CD4-positive, CD25-positive, alpha-beta regulatory T cell (primary cell): ENCODE data around the gene NRP1. TPM values are rescaled to one million over a fixed set of nuclear protein-coding genes. Genes with fewer than 3 reads are reported as not detected.

Experiments used
- ATAC-seq, 2 donors: fragments of 150-1000 bp; cut with Tn5 transposase; one replicate each; pipeline ENCODE4 v1.10.0; 2021; ENCODE audit warnings: low read depth in 2 of 2, moderate number of reproducible peaks in 2 of 2, moderate library complexity in 1 of 2
- DNase-seq, 3 donors: peaks; one replicate each; pipeline versions ENCODE4 v3.0.0 to v3.0.0-alpha.2; 2012 to 2022; ENCODE audit warnings: mixed read lengths in 1 of 3
- H3K27ac ChIP-seq: one replicate; pipeline ENCODE4 v1.7.0; 2013; ENCODE audit warnings: mild to moderate bottlenecking, low read length; ENCODE audit not compliant: insufficient read depth, poor library complexity, severe bottlenecking
- H3K27me3 ChIP-seq: one replicate; pipeline ENCODE4 v1.7.0; 2013; ENCODE audit warnings: low read length; ENCODE audit not compliant: control insufficient read depth, insufficient read depth
- H3K36me3 ChIP-seq: one replicate; pipeline ENCODE4 v1.7.0; 2013; ENCODE audit warnings: mild to moderate bottlenecking, low read length, moderate library complexity; ENCODE audit not compliant: control insufficient read depth, insufficient read depth
- H3K4me1 ChIP-seq: 2 replicates; pipeline ENCODE4 v1.7.0; 2013; ENCODE audit warnings: mild to moderate bottlenecking, low read length; ENCODE audit not compliant: insufficient read depth, control insufficient read depth, poor library complexity, severe bottlenecking
- H3K4me3 ChIP-seq: one replicate; pipeline ENCODE4 v1.7.0; 2013; ENCODE audit warnings: low read depth, mild to moderate bottlenecking, low read length, moderate library complexity
- H3K9me3 ChIP-seq, 2 experiments: 1 replicate in 1 of 2; 2 replicates in 1 of 2; pipeline ENCODE4 v1.7.0; 2013; ENCODE audit warnings: low read length in 2 of 2, mild to moderate bottlenecking in 1 of 2, moderate library complexity in 1 of 2; ENCODE audit not compliant: control insufficient read depth in 2 of 2
- H3K27ac Mint-ChIP-seq, 3 donors: one replicate each; pipeline ENCODE4 v1.8.0; 2020 to 2022; ENCODE audit warnings: mild to moderate bottlenecking in 3 of 3, mixed read lengths in 3 of 3, moderate library complexity in 2 of 3
- H3K27me3 Mint-ChIP-seq: one replicate; pipeline ENCODE4 v1.8.0; 2022; ENCODE audit warnings: mild to moderate bottlenecking, mixed read lengths
- H3K36me3 Mint-ChIP-seq: one replicate; pipeline ENCODE4 v1.8.0; 2020; ENCODE audit warnings: mixed read lengths
- H3K4me1 Mint-ChIP-seq, 4 donors: one replicate each; pipeline ENCODE4 v1.8.0; 2020 to 2022; ENCODE audit warnings: mixed read lengths in 4 of 4, mild to moderate bottlenecking in 1 of 4
- H3K4me3 Mint-ChIP-seq, 4 donors: one replicate each; pipeline ENCODE4 v1.8.0; 2020 to 2022; ENCODE audit warnings: mild to moderate bottlenecking in 4 of 4, mixed read lengths in 4 of 4, moderate library complexity in 3 of 4
- H3K9me3 Mint-ChIP-seq, 7 donors: one replicate each; pipeline ENCODE4 v1.8.0; 2020 to 2022; ENCODE audit warnings: mixed read lengths in 7 of 7, mild to moderate bottlenecking in 3 of 7, moderate library complexity in 2 of 7
- polyA plus RNA-seq, 4 donors: library from polyadenylated mRNA; unstranded; fragments of 300-500 nt; fragmentation: Illumina TruSeq; gene quantifications; one replicate each; pipeline ENCODE4 v1.2.3, GENCODE V29; 2021
- total RNA-seq: library from RNA; stranded (reverse); gene quantifications from one replicate; pipeline ENCODE4 v1.2.3, GENCODE V29; 2022

The NRP1 gene
- total and polyA plus RNA-seq, 5 donors from 2014 or later: 0.05 TPM; not detected in 4

- H3K4me3 ChIP-seq: no peak overlapping the region
- H3K9me3 Mint-ChIP-seq: peaks cover 0 to 3% (median 0%) of the 10 kb centered on the region in 7 donors
- peaks cover 68% of the 10 kb centered on the region for H3K27me3 Mint-ChIP-seq
Measured at GRCh38 chr10:33335551-33335800, 1.0 kb upstream of the NRP1 start.

GRCh38 chr10:33334805-33335550 is 511 bp upstream of the NRP1 start:
- peaks cover 36% of the 10 kb centered on the region for H3K4me1 ChIP-seq
- H3K27ac ChIP-seq: no peak overlapping the region
- Mint-ChIP-seq H3K27ac (no peak overlapping the region), H3K36me3 (no peaks in the 10 kb centered on the region), H3K4me1 (peaks cover 6 to 23% (median 15%) of the 10 kb centered on the region in 4 donors), H3K4me3 (peak overlapping the region in 2 of 4 donors; percentile 50 to 59), H3K27me3 (peaks cover 72% of the 10 kb centered on the region), H3K9me3 (peaks cover 0 to 3% (median 0%) of the 10 kb centered on the region in 7 donors)
- peaks cover 47% of the 10 kb centered on the region for H3K27me3 ChIP-seq
- ATAC-seq (peak in 1 of 2 donors; percentile 19), DNase-seq (peak in 2 of 3 donors; percentile 4 to 17)
- H3K9me3 ChIP-seq: no peaks in the 10 kb centered on the region
- no peak overlapping the region for H3K4me3 ChIP-seq
- H3K36me3 ChIP-seq: no peaks in the 10 kb centered on the region

More at GRCh38 chr10:33335551-33335800, 1.0 kb upstream of the NRP1 start:
- Histone ChIP-seq H3K9me3 (no peaks in the 10 kb centered on the region), H3K27ac (no peak overlapping the region), H3K4me1 (peaks cover 36% of the 10 kb centered on the region), H3K27me3 (peaks cover 47% of the 10 kb centered on the region), H3K36me3 (no peaks in the 10 kb centered on the region)
- no peak for DNase-seq
- H3K4me1 Mint-ChIP-seq: peaks cover 6 to 23% (median 14%) of the 10 kb centered on the region in 4 donors
- no peak overlapping the region for H3K27ac Mint-ChIP-seq
- no peak overlapping the region for H3K4me3 Mint-ChIP-seq
- no peaks in the 10 kb centered on the region for H3K36me3 Mint-ChIP-seq
- ATAC-seq: no peak

GRCh38 chr10:33333260-33334101 is 986 bp downstream of the NRP1 start:
- Mint-ChIP-seq H3K27ac (peak overlapping the region in 1 of 3 donors; percentile 32), H3K27me3 (peaks cover 82% of the 10 kb centered on the region), H3K36me3 (no peaks in the 10 kb centered on the region), H3K9me3 (peaks cover 0 to 3% (median 0%) of the 10 kb centered on the region in 7 donors), H3K4me1 (peaks cover 6 to 23% (median 15%) of the 10 kb centered on the region in 4 donors), H3K4me3 (peak overlapping the region; percentile 67 to 91 (median 77))
- Histone ChIP-seq H3K36me3 (no peaks in the 10 kb centered on the region), H3K4me1 (peaks cover 36% of the 10 kb centered on the region), H3K27me3 (peaks cover 45% of the 10 kb centered on the region), H3K9me3 (no peaks in the 10 kb centered on the region), H3K27ac (no peak overlapping the region), H3K4me3 (peak overlapping the region; percentile 65)
- DNase-seq (peak in 2 of 3 donors; percentile 3 to 53), ATAC-seq (no peak)

DNA sequence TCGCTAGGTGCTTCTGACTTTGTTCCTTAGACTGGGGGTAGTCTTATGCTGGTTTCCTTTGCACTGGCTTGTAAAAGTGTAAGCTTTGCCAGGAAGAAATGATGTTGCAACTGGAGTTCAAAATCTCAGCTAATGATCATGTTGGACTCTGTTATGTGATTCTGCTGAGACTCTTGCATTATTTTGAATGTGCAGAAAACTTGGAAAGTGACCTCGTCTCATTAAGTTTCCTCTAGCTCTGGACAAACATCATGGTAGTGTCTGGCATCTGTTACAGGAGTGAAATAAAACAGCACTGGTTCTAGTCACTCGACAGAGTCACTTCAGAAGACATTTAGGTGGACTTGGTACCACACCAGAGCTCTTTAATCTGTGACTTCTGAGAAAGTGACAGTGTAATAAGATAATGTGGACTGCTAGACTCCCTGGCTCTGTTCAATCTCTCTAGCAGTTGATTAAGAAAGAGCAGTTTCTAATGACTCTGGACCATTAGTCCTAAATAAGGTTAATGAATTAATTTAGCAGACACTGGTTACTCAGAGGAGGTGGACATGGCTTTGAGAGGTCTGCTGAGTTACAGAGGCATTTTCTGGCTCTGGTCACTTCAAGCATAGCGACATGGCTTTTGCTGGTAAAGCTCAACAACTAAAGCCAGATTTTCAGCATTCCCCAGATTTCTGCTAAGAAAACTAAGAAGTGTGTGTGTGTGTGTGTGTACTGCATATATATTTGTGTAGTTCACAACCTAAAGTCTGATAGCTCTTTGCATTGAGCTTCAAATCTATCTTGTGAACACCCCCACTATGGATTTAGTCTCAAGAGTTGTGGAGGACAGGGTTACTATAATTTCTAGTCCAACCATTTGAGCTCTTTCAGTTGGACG is 2.0 kb downstream of the NRP1 start:
- Mint-ChIP-seq H3K4me1 (peaks cover 6 to 23% (median 15%) of the 10 kb centered on the region in 4 donors), H3K36me3 (no peaks in the 10 kb centered on the region), H3K27ac (no peak overlapping the region), H3K27me3 (peaks cover 84% of the 10 kb centered on the region), H3K4me3 (no peak overlapping the region), H3K9me3 (peaks cover 0 to 3% (median 0%) of the 10 kb centered on the region in 7 donors)
- Histone ChIP-seq H3K36me3 (no peaks in the 10 kb centered on the region), H3K9me3 (no peaks in the 10 kb centered on the region), H3K27ac (no peak overlapping the region), H3K27me3 (peaks cover 42% of the 10 kb centered on the region), H3K4me3 (no peak overlapping the region), H3K4me1 (peaks cover 36% of the 10 kb centered on the region)
- DNase-seq (no peak), ATAC-seq (no peak)

DNA sequence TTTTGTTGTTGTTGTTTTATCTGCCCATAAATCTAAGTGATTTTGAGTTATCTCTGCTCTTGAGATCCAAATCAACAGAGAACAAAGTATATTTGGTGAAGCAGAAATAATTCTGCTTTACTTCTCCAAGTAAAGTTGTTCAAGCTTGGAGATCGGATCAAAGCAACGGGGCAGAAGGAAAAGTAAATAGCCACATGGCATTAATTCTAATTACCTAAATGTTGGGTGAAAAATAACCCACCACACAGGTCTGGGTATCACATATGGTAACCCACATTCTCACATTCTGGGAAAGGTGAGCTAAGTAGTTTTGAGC is 3.1 kb downstream of the NRP1 start:
- Histone ChIP-seq H3K4me3 (no peak overlapping the region), H3K36me3 (no peaks in the 10 kb centered on the region), H3K4me1 (peaks cover 32% of the 10 kb centered on the region), H3K27me3 (peaks cover 49% of the 10 kb centered on the region), H3K27ac (no peak overlapping the region), H3K9me3 (no peaks in the 10 kb centered on the region)
- H3K4me1 Mint-ChIP-seq: peaks cover 6 to 23% (median 13%) of the 10 kb centered on the region in 4 donors
- no peaks in the 10 kb centered on the region for H3K9me3 Mint-ChIP-seq
- no peak for ATAC-seq
- peaks cover 84% of the 10 kb centered on the region for H3K27me3 Mint-ChIP-seq
- DNase-seq: no peak
- no peak overlapping the region for H3K4me3 Mint-ChIP-seq
- no peak overlapping the region for H3K27ac Mint-ChIP-seq
- no peaks in the 10 kb centered on the region for H3K36me3 Mint-ChIP-seq

- peaks cover 54% of the 10 kb centered on the region for H3K27me3 ChIP-seq
- Mint-ChIP-seq H3K9me3 (no peaks in the 10 kb centered on the region), H3K27me3 (peaks cover 84% of the 10 kb centered on the region), H3K4me1 (peaks cover 6 to 23% (median 11%) of the 10 kb centered on the region in 4 donors), H3K4me3 (no peak overlapping the region), H3K36me3 (no peaks in the 10 kb centered on the region), H3K27ac (no peak overlapping the region)
- H3K9me3 ChIP-seq: no peaks in the 10 kb centered on the region
- ATAC-seq (peak in 1 of 2 donors; percentile 57), DNase-seq (peak; percentile 45 to 68 (median 53))
- H3K27ac ChIP-seq: no peak overlapping the region
- peaks cover 28% of the 10 kb centered on the region for H3K4me1 ChIP-seq
- no peaks in the 10 kb centered on the region for H3K36me3 ChIP-seq
- H3K4me3 ChIP-seq: no peak overlapping the region
Measured at GRCh38 chr10:33330543-33331378, 3.7 kb downstream of the NRP1 start.

- H3K27ac Mint-ChIP-seq: no peak overlapping the region
- no peaks in the 10 kb centered on the region for H3K9me3 ChIP-seq
- peaks cover 13% of the 10 kb centered on the region for H3K4me1 ChIP-seq
- peaks cover 6 to 22% (median 10%) of the 10 kb centered on the region in 4 donors for H3K4me1 Mint-ChIP-seq
- no peak overlapping the region for H3K4me3 ChIP-seq
- DNase-seq (no peak), ATAC-seq (no peak)
- H3K36me3 Mint-ChIP-seq: no peaks in the 10 kb centered on the region
- no peak overlapping the region for H3K27ac ChIP-seq
- H3K27me3 ChIP-seq: peaks cover 53% of the 10 kb centered on the region
- H3K27me3 Mint-ChIP-seq: peaks cover 79% of the 10 kb centered on the region
- no peaks in the 10 kb centered on the region for H3K9me3 Mint-ChIP-seq
- no peaks in the 10 kb centered on the region for H3K36me3 ChIP-seq
- H3K4me3 Mint-ChIP-seq: no peak overlapping the region
Measured at GRCh38 chr10:33329178-33329577, 5.3 kb downstream of the NRP1 start.
